IPS DF 4.7 (cell line): ENCODE measurements around the gene OSBPL2.

Experiments used
- DNase-seq: peaks from one replicate; pipeline ENCODE4 v3.0.0-alpha.2; 2013; ENCODE audit warnings: low spot score; ENCODE audit errors: extremely low read depth

Gene OSBPL2

DNA sequence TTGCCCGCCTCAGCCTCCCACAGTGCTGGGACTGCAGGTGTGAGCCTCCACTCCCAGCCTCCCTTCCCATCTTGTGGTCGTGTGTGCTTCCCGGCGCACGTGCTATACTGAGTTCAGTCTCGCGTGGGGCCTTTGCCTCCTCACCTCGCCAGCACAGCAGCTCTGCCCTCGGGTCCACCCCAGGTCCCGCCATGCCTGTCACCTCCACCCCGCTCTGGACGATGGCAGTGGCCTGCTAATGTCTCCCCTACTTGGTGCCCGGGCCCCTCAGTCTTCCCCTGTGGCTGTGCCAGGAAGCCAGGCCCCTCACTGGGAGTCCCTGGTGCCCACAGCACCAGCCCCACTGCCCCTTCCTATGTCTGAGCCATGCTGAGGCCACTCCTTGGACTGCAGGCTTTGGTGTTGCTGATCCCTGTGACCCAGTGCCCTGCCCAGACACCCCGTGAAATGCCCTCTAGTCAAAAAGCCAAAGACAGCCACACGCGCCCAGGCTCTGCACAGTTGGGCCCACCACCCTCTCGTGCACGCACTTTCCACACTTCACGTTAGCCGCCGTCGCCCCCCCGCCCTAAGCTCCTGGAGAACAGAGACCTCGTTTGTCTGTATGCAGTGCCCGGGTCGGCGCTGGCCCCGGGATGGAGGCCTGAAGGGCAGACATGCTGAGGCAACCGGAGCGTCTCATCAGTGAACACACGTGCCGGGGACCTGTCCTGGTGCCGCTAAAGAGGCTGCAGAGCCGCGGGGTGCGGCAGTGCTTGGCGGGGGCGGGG, 32.5 kb upstream of the OSBPL2 start:
- no peak for DNase-seq

- no peak for DNase-seq
Observed at GRCh38 chr20:62206388-62206775, 31.9 kb upstream of the OSBPL2 start.

DNA sequence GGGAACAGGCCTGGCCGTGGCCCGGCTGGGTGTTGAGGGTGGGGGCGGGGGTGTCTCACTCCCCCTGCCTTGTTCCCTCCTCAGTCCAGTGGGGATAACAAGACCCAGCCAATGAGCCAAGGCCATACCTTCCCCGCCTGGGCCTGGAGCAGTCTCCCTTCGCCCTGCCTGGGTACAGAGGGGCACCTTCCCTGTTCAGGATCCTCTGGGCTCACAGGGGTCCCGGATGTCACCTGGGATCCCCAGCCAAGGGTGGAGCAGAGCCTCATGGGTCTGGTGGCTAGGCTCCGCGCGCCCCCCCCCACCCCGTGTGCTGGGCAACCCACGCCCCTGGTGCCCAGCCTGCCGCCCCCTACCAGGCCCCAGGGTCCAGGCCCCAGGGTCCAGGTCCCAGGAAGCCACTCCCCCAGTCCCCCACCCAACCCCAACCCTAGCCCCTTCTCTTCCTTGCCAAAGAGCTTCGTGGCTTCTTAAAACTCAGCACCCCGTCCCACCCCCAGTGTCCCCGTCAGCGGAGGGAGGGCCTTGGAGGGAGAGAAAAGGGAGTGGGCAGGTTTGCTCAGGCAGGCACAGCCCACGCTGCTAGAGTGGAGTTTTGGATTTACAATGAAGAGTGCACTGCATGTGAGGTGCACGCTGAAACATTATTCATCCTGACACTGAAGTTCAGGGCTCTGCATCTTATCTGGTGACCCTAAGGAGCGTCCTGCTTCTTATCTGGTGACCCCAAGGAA, 30.1 kb upstream of the OSBPL2 start:
- no peak for DNase-seq

- no peak for DNase-seq
Observed at GRCh38 chr20:62208795-62209755, 29.2 kb upstream of the OSBPL2 start.

DNA sequence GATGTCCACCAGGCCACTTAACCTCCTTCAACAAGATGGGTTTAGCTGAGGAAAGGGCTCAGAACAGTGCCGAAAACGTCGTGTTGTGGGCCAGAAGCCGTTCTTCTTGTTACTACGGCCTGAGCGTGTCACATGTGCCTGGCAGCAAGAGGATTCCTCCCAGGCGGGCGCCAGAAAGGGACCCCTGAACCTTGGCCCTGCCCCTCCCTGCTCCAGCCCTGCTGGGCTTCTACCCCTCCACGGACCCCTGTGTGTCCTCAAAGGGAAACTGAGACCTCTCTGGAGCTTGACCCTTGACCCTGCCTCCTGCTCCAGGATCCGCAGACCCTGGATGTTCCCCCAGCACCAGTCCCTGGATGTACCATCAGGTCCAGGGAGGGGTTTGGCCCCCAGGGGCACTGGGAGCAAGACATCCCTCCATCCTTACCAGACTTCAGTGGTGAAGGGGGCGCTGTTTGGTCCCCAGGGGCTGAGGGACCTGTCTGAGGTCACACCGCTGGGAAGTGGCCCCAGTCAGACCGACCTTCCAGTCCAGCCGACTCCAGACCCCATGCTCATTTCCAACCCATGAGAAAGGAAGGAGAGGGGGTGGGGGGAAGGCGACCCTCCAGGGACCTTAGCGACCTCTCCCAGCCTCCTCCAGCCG, 28.3 kb upstream of the OSBPL2 start:
- DNase-seq: no peak

- no peak for DNase-seq
Observed at GRCh38 chr20:62210496-62210855, 27.8 kb upstream of the OSBPL2 start.

- DNase-seq: no peak
Observed at GRCh38 chr20:62211216-62211615, 27.1 kb upstream of the OSBPL2 start.

DNA sequence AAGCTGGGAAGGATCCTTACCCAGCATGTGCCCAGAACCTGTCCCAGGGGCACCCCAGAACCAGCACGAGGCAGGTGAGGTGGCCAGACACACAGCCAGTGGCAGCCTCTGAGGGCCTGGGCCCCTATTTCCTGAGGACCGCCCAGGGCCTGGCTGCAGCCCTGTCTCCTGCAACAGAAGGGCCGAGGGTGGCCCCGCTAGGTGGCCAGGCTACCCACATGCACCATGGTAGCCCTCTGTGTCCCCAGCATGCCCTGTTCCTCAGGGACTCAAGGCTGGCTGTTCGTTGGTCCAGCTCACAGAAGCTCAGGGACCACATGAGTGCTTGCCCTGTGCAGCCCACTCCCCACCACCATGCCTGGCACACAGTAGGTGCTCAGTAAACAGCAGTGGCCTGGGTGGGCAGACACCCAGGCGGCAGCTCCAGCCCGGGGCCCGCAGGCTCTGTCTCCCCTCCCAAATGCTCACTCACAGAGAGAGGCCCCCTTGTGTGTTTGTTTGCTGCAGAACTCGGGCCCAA, 26.5 kb upstream of the OSBPL2 start:
- DNase-seq: no peak

- DNase-seq: no peak
Observed at GRCh38 chr20:62212299-62212698, 26.0 kb upstream of the OSBPL2 start.

GRCh38 chr20:62214067-62214466, 24.3 kb upstream of the OSBPL2 start:
- no peak for DNase-seq

GRCh38 chr20:62215020-62215990, 23.0 kb upstream of the OSBPL2 start:
- DNase-seq: no peak

GRCh38 chr20:62215991-62216635, 22.2 kb upstream of the OSBPL2 start:
- no peak for DNase-seq

DNA sequence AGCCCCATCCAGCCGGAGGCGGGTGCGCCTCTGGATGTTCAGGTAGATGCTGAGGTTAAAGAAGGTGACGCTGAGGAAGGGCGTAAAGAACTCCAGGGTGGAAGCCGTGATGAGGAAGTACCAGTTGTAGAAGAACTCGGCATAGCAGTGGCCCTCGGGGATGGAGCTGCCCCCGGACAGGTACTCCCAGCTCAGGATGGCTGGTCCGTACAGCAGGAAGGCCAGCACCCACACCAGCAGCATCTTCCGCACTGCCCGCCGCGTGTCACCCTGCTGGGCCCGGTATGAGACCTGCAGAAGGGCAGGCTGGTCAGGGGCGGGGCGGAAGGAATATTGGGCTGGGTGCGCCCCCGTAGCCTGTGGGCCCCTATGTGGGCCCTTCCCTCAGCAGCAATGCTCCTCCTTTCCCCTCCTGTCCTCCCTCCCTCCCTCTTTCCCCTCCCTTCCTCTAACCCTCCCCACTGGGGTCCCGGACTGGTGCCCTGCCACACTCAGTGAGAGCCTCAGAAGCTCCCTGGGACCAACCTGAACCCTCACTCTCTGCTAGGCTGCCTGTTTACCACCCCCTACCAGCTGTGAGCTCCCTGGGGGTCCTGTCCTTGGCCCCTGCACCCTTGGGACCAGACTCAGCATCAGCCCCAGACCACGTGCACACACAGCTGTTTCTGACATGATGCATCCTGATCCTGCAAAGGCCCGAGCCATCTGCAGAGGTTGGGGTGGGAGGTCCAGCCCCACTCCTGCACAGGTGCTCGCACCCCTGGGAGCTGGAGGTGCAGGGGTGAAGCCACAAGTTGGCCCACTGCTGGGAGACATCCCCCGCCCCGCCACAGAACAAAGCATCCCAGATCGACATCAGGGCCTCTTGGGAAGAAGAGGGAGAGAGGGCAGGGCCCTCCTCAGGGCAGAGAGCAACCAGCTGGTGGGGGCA, 21.4 kb upstream of the OSBPL2 start:
- DNase-seq: no peak

DNA sequence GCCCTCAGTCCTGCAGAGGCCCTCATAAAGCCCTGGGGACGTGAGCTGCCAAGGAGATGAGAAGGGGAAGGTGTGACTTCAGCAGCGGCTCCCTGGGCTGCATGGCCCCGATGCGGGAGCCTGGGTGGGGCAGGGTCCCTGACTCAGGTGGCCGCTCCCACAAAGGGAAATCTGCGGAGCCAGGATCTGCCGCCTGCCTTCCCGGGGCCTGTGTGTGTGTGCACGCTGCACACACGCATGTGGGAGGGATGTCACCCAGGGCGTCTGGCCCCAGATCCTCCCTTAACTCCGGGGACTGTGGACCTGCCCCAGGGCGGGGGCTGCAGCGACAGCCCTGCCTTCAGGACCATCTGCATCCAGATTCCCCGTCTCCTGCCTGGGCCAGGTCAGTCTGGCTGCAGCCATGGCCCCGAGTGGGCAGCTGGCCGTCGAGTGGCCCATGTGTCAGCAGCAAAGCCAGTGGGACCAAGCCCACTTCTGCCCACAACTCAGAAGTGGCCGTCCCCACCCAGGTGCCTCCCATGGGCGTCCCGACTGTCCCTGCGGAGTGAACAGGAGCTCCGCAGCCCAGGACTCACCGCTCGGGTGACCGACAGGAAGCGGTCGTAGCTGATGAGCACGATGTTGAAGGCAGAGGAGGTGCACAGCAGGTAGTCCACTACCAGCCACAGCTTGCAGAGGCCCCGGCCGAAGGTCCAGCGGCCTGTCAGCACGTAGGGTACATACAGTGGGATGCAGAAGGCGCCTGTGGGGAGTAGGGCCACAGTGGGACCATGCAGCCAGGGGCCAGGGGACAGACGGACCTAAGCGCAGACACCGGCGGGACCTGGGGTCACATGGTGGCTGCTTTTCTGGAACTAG, 20.2 kb upstream of the OSBPL2 start:
- DNase-seq: no peak

DNA sequence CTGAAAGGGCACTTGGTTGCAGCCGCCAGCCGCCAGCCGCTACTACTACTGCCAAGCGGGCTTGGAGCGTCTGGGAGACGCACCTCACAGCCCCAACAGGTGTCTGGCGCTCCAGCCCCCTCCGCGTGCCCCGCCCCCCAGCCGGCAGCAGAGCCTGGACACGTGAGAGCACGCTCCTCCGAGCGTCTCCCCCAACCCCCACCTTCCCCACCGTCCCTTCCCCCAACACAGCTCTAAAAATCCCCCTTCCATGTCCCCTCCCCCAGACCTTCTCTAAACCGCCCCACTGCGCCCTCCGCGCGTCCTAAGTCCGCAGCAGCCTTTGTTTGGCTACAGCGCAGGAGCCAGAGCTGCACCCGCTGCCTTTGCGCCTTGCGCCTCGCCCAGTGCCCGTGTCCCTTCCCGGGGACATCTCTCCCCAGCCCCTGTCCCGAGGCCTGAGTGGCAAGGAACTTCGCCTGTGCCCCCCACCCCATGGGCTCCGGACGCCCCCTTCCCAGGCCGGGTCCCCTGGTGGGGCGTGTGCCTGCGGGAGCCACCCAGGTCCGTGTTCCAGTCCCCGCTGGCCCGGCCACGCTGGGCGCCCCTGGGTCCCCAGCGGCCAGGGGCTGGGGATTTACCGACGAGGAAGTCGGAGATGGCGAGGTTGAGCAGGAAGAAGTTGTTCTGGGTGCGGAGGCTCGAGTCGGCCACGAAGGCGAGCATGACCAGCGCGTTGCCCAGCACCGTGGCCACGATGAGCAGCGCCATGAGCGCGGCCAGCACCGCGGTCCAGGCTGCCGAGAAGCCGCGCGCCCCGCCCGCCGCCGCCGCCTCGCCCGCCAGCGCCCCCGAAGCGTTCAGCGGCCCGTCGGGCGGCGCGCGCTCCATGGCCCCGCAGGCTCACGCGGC, 19.0 kb upstream of the OSBPL2 start:
- no peak for DNase-seq

- no peak for DNase-seq
Observed at GRCh38 chr20:62219992-62220665, 18.2 kb upstream of the OSBPL2 start, which contains the start of gene HRH3. HRH3 (minus strand) TSS chr20:62220278; CDS start chr20:62219970, 308 bp downstream.
